ENCODE results near the gene GPI. TPM values are rescaled to one million over a fixed set of nuclear protein-coding genes. Genes with fewer than 3 reads are reported as not detected.

GPI gene
- total and polyA plus RNA-seq, 2 of the 8 experiments (the other 6 are each of a cell fraction or from before 2014, with no cell fraction given), result 171 to 360 TPM

GRCh38 chr19:34348899-34349487 is 16.0 kb upstream of the GPI start:
- Histone ChIP-seq H3K18ac (ENCODE audit: extremely low read depth, low read length) (no peak overlapping the region), H3K23ac (ENCODE audit: insufficient read length) (no peak overlapping the region), H4K20me1 (replicated peaks in 1 of 2; ENCODE audit: control insufficient read depth in 1 of 2, insufficient read depth in 2 of 2, low read length in 2 of 2) (peaks cover 0 to 2% of the 10 kb centered on the region in 2 experiments), H2BK120ac (replicated peaks; ENCODE audit: low read depth, low read length) (no peak overlapping the region), H4K8ac (ENCODE audit: extremely low read depth, insufficient read depth, low read length) (no peak overlapping the region), H4K91ac (replicated peaks; ENCODE audit: insufficient read length, low read length) (no peak overlapping the region), H3K4me2 (ENCODE audit: insufficient read depth in 1 of 2, low read depth in 2 of 2, low read length in 2 of 2) (no peak overlapping the region), H2BK12ac (ENCODE audit: low read depth, low read length) (no peak overlapping the region), H2BK15ac (ENCODE audit: low read length) (no peak overlapping the region), H3K9ac (replicated peaks in 1 of 4; ENCODE audit: extremely low read depth in 1 of 4, low read depth in 3 of 4, low read length in 3 of 4) (no peak overlapping the region), H3K79me2 (ENCODE audit: control insufficient read depth in 1 of 2, insufficient read depth in 2 of 2, low read length in 2 of 2) (no peaks in the 10 kb centered on the region), H3K4ac (replicated peaks; ENCODE audit: insufficient read length, low read depth, low read length) (no peak overlapping the region), H3K4me3 (ENCODE audit: extremely low read depth in 1 of 4, insufficient read depth in 2 of 4, low read depth in 3 of 4, low read length in 4 of 4) (no peak overlapping the region), H3K4me1 (replicated peaks in 1 of 4; ENCODE audit: control insufficient read depth in 3 of 4, insufficient read depth in 4 of 4, low read length in 3 of 4) (no peaks in the 10 kb centered on the region; a peak in 1 of 7 replicates), H3K23me2 (ENCODE audit: low read depth, low read length) (no peaks in the 10 kb centered on the region), H3K9me3 (ENCODE audit: insufficient read depth in 2 of 2, low read depth in 1 of 2, low read length in 1 of 2) (no peaks in the 10 kb centered on the region), H3K36me3 (ENCODE audit: control insufficient read depth in 2 of 4, insufficient read depth in 4 of 4, low read length in 3 of 4) (peaks cover 0 to 15% (median 6%) of the 10 kb centered on the region in 4 experiments; a peak in 4 of 8 replicates), H2BK5ac (ENCODE audit: low read depth, low read length) (no peak overlapping the region), H3K79me1 (ENCODE audit: low read depth, low read length) (no peaks in the 10 kb centered on the region), H3K27ac (ENCODE audit: low read depth, low read length) (no peak overlapping the region), H3K27me3 (replicated peaks in 1 of 4; ENCODE audit: control insufficient read depth in 3 of 4, extremely low read depth in 1 of 4, insufficient read depth in 3 of 4, low read length in 3 of 4) (no peaks in the 10 kb centered on the region), H3K56ac (replicated peaks; ENCODE audit: insufficient read length, low read depth, low read length) (no peak overlapping the region), H2AK5ac (ENCODE audit: low read depth, low read length) (no peak overlapping the region), H2BK20ac (ENCODE audit: low read length) (no peak overlapping the region), H4K5ac (ENCODE audit: insufficient read length, low read depth, low read length) (no peak overlapping the region), H3K14ac (ENCODE audit: insufficient read length) (no peak overlapping the region), H2AFZ (ENCODE audit: low read length) (no peak overlapping the region)
- ChIA-PET CTCF (ENCODE audit: partially characterized antibody) (interaction anchor here (0.9 to 1.3 kb wide), 3 partner anchors 9 to 104 kb away, joined by 3 to 4 read pairs (median 4); no protein-coding TSS in a partner anchor), POLR2A (ENCODE audit: partially characterized antibody) (interaction anchor here (1.0 to 1.6 kb wide), 3 partner anchors 11 to 20 kb away, joined by 3 to 4 read pairs (median 4); partner anchors contain the start of gene GPI)
- no peak for DNase-seq (ENCODE audit: low read depth in 1 of 2, low spot score in 2 of 2)
- 92% methylated on average over 11 of the region's 11 CpGs; no CpG with 5 or more reads in 1 of the 2 experiments for WGBS, 2 experiments (ENCODE audit: extremely low coverage in 1 of 2, insufficient coverage in 1 of 2, insufficient read length in 1 of 2, insufficient replicate concordance in 2 of 2, low coverage in 1 of 2, low lambda C conversion rate in 2 of 2, missing lambda C conversion rate in 1 of 2)
- no peak for FAIRE-seq
- TF ChIP-seq ATF3 (IDR thresholded peaks at IDR 0.05; ENCODE audit: insufficient read depth, low read depth, low read length) (no peak), HDAC6 (IDR thresholded peaks at IDR 0.05; ENCODE audit: low read depth, low read length) (no peak), CTBP2 (IDR thresholded peaks at IDR 0.05; ENCODE audit: borderline replicate concordance, insufficient read depth, insufficient read length, low read length) (no peak), USF2 (IDR thresholded peaks at IDR 0.05; ENCODE audit: low read length) (no peak), FOSL1 (IDR thresholded peaks at IDR 0.05; ENCODE audit: insufficient read depth, low read depth, low read length) (no peak), RXRA (IDR thresholded peaks at IDR 0.05; ENCODE audit: insufficient read depth, low read depth, low read length) (no peak), SIX5 (IDR thresholded peaks at IDR 0.05; ENCODE audit: low read depth, low read length) (no peak), EGR1 (IDR thresholded peaks at IDR 0.05; ENCODE audit: borderline replicate concordance, low read depth, low read length) (no peak), SIRT6 (IDR thresholded peaks at IDR 0.05; ENCODE audit: low read length) (no peak), POLR2A (IDR thresholded peaks at IDR 0.05; ENCODE audit: control extremely low read depth in 1 of 2, low read depth in 2 of 2, low read length in 2 of 2) (no peak), TCF12 (IDR thresholded peaks at IDR 0.05; ENCODE audit: low read depth, low read length) (no peak), SP4 (IDR thresholded peaks at IDR 0.05; ENCODE audit: low read length) (no peak)
